ENCODE measurements around the gene LIN54.

GRCh38 chr4:82890528-82890900 is 120.1 kb downstream of the LIN54 start:
- TF ChIP-seq, protein P1, sequence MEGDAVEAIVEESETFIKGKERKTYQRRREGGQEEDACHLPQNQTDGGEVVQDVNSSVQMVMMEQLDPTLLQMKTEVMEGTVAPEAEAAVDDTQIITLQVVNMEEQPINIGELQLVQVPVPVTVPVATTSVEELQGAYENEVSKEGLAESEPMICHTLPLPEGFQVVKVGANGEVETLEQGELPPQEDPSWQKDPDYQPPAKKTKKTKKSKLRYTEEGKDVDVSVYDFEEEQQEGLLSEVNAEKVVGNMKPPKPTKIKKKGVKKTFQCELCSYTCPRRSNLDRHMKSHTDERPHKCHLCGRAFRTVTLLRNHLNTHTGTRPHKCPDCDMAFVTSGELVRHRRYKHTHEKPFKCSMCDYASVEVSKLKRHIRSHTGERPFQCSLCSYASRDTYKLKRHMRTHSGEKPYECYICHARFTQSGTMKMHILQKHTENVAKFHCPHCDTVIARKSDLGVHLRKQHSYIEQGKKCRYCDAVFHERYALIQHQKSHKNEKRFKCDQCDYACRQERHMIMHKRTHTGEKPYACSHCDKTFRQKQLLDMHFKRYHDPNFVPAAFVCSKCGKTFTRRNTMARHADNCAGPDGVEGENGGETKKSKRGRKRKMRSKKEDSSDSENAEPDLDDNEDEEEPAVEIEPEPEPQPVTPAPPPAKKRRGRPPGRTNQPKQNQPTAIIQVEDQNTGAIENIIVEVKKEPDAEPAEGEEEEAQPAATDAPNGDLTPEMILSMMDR (conservative IDR thresholded peaks at IDR 0.05; ENCODE audit: low read length): no peak
- TF ChIP-seq EZH2phosphoT487 (IDR thresholded peaks at IDR 0.05; ENCODE audit: borderline replicate concordance): no peak
